Mucosa of descending colon (tissue), 3 donors: Measurements from ENCODE around the gene KPNA1. TPM values are rescaled to one million over a fixed set of nuclear protein-coding genes. Genes with fewer than 3 reads are reported as not detected.

ENCODE experiments used
- ATAC-seq: fragments of 200-7000 bp; cut with Tn5 transposase; one replicate; pipeline ENCODE4 v1.9.1; 2020; ENCODE audit warnings: mild to moderate bottlenecking, moderate library complexity
- DNase-seq, 3 donors: peaks; one replicate each; pipeline ENCODE4 v3.0.0-alpha.2; 2020
- H3K36me3 ChIP-seq: fragments of 200-600 bp; one replicate; pipeline ENCODE4 v1.8.0; 2021; ENCODE audit warnings: low read depth, mild to moderate bottlenecking
- H3K4me1 ChIP-seq: fragments of 200-600 bp; one replicate; pipeline ENCODE4 v1.8.0; 2021; ENCODE audit warnings: low read depth, mild to moderate bottlenecking
- H3K4me3 ChIP-seq: fragments of 200-600 bp; one replicate; pipeline ENCODE4 v1.8.0; 2021; ENCODE audit warnings: mild to moderate bottlenecking
- H3K9me3 ChIP-seq: fragments of 200-600 bp; one replicate; pipeline ENCODE4 v1.8.0; 2021; ENCODE audit warnings: mild to moderate bottlenecking
- CTCF ChIP-seq: fragments of 200-600 bp; IDR thresholded peaks from one replicate; pipeline ENCODE4 v1.8.0; 2022; ENCODE audit warnings: antibody characterized with exemption, mild to moderate bottlenecking
- intact Hi-C, 2 donors: fragments of 100-400 bp; cut with DNase I in 1 of 2; cut with micrococcal nuclease in 1 of 2; formaldehyde crosslinking; loops; one replicate each; pipeline versions ENCODE4 v1.11.0 to v1.11.1; 2022; cut with DNase I, micrococcal nuclease
- total RNA-seq, 3 donors: library from RNA; stranded (reverse); fragmentation: NEBNext Ultra II Directional in 2 of 3; extraction: Animal tissue kit (Norgen Biotek cat#: 25700) in 2 of 3; gene quantifications; one replicate each; pipeline versions ENCODE4 v1.2.1 to v1.2.4, GENCODE V29; 2021 to 2023
- donor health status: DM: no; HTN: no; CAD: no; lungs with moderate emphysema.
- donor health status: DM: no; HTN: no; CAD: no.
- donor health status: DM: no; HTN: yes; CAD: no.

The KPNA1 gene
- total RNA-seq, 3 donors from 2014 or later, result 43.3 to 80.2 (median 48.8) TPM

GRCh38 chr3:122535964-122536631 lies 21.4 kb upstream of the KPNA1 start:
- no peak for DNase-seq
- no peaks in the 10 kb centered on the region for H3K36me3 ChIP-seq
- intact Hi-C loops, result no loop called here
- H3K9me3 ChIP-seq, result no peaks in the 10 kb centered on the region
- no peak for ATAC-seq
- no peak overlapping the region for H3K4me3 ChIP-seq
- no peaks in the 10 kb centered on the region for H3K4me1 ChIP-seq
- TF ChIP-seq CTCF, result no peak

GRCh38 chr3:122533931-122534334 lies 19.2 kb upstream of the KPNA1 start:
- Histone ChIP-seq H3K36me3 (no peaks in the 10 kb centered on the region), H3K9me3 (no peaks in the 10 kb centered on the region), H3K4me1 (no peaks in the 10 kb centered on the region), H3K4me3 (no peak overlapping the region)
- DNase-seq, result no peak
- intact Hi-C loops, result no loop called here
- TF ChIP-seq CTCF, result no peak
- ATAC-seq, result peak; percentile 63

- Histone ChIP-seq H3K4me3 (no peak overlapping the region), H3K4me1 (no peaks in the 10 kb centered on the region), H3K9me3 (no peaks in the 10 kb centered on the region), H3K36me3 (no peaks in the 10 kb centered on the region)
- ATAC-seq (no peak), DNase-seq (no peak)
- intact Hi-C loops, result no loop called here
- TF ChIP-seq CTCF, result no peak
Measured at GRCh38 chr3:122533480-122533879, 18.7 kb upstream of the KPNA1 start.

- no peaks in the 10 kb centered on the region for H3K36me3 ChIP-seq
- no peak overlapping the region for H3K4me3 ChIP-seq
- H3K9me3 ChIP-seq, result no peaks in the 10 kb centered on the region
- ATAC-seq (no peak), DNase-seq (no peak)
- H3K4me1 ChIP-seq, result no peaks in the 10 kb centered on the region
- intact Hi-C loops, result no loop called here
- TF ChIP-seq CTCF, result no peak
Measured at GRCh38 chr3:122530164-122530563, 15.4 kb upstream of the KPNA1 start.

- H3K4me1 ChIP-seq, result no peaks in the 10 kb centered on the region
- intact Hi-C loops, result no loop called here
- TF ChIP-seq CTCF, result no peak
- no peak overlapping the region for H3K4me3 ChIP-seq
- no peak for DNase-seq
- H3K9me3 ChIP-seq, result no peaks in the 10 kb centered on the region
- no peaks in the 10 kb centered on the region for H3K36me3 ChIP-seq
- no peak for ATAC-seq
Measured at GRCh38 chr3:122523317-122523716, 8.6 kb upstream of the KPNA1 start.

GRCh38 chr3:122520861-122521260 lies 6.1 kb upstream of the KPNA1 start:
- no peak for DNase-seq
- Histone ChIP-seq H3K4me1 (no peaks in the 10 kb centered on the region), H3K4me3 (no peak overlapping the region), H3K9me3 (no peaks in the 10 kb centered on the region), H3K36me3 (no peaks in the 10 kb centered on the region)
- no peak for ATAC-seq
- intact Hi-C loops, result no loop called here
- no peak for TF ChIP-seq CTCF
